ENCODE measurements around the gene RAB1A.
"Not testable (repeated sequence)": the region's sequence is repeated elsewhere in the genome, so short reads cannot be mapped to it uniquely, and the experiment has no call there.

RAB1A gene

GRCh38 chr2:65156041-65156440 is 26.1 kb upstream of the RAB1A start:
- Mint-ChIP-seq H3K9me3 (no peaks in the 10 kb centered on the region), H3K4me3 (no peak overlapping the region), H3K36me3 (no peaks in the 10 kb centered on the region), H3K27me3 (no peaks in the 10 kb centered on the region), H3K27ac (no peak overlapping the region), H3K4me1 (peaks cover 6% of the 10 kb centered on the region)

- Mint-ChIP-seq H3K4me3 (no peak overlapping the region), H3K9me3 (no peaks in the 10 kb centered on the region), H3K36me3 (no peaks in the 10 kb centered on the region), H3K27ac (no peak overlapping the region), H3K27me3 (no peaks in the 10 kb centered on the region), H3K4me1 (no peaks in the 10 kb centered on the region)
These were observed 23.6 kb upstream of the RAB1A start for GRCh38 chr2:65153515-65153914.

- Mint-ChIP-seq H3K4me3 (no peak overlapping the region), H3K9me3 (no peaks in the 10 kb centered on the region), H3K36me3 (no peaks in the 10 kb centered on the region), H3K27ac (no peak overlapping the region), H3K4me1 (no peaks in the 10 kb centered on the region), H3K27me3 (no peaks in the 10 kb centered on the region)
These were observed 16.2 kb upstream of the RAB1A start for GRCh38 chr2:65146078-65146477.

GRCh38 chr2:65144571-65144970 is 14.7 kb upstream of the RAB1A start:
- no peaks in the 10 kb centered on the region for H3K27me3 Mint-ChIP-seq
- H3K27ac Mint-ChIP-seq = no peak overlapping the region
- H3K4me1 Mint-ChIP-seq = no peaks in the 10 kb centered on the region
- no peaks in the 10 kb centered on the region for H3K36me3 Mint-ChIP-seq
- no peak overlapping the region for H3K4me3 Mint-ChIP-seq
- H3K9me3 Mint-ChIP-seq = no peaks in the 10 kb centered on the region

- H3K4me1 Mint-ChIP-seq = no peaks in the 10 kb centered on the region
- H3K27me3 Mint-ChIP-seq = no peaks in the 10 kb centered on the region
- no peak overlapping the region for H3K27ac Mint-ChIP-seq
- H3K4me3 Mint-ChIP-seq = no peak overlapping the region
- no peaks in the 10 kb centered on the region for H3K36me3 Mint-ChIP-seq
- H3K9me3 Mint-ChIP-seq = no peaks in the 10 kb centered on the region
These were observed 12.6 kb upstream of the RAB1A start for GRCh38 chr2:65142515-65142914.

GRCh38 chr2:65137197-65137775 is 7.4 kb upstream of the RAB1A start:
- Mint-ChIP-seq H3K9me3 (no peaks in the 10 kb centered on the region), H3K27me3 (no peaks in the 10 kb centered on the region), H3K27ac (no peak overlapping the region), H3K4me1 (no peaks in the 10 kb centered on the region), H3K36me3 (no peaks in the 10 kb centered on the region), H3K4me3 (no peak overlapping the region)

GRCh38 chr2:65136253-65136652 is 6.3 kb upstream of the RAB1A start:
- H3K27ac Mint-ChIP-seq = no peak overlapping the region
- no peaks in the 10 kb centered on the region for H3K36me3 Mint-ChIP-seq
- no peaks in the 10 kb centered on the region for H3K9me3 Mint-ChIP-seq
- no peaks in the 10 kb centered on the region for H3K27me3 Mint-ChIP-seq
- H3K4me3 Mint-ChIP-seq = no peak overlapping the region
- peaks cover 1% of the 10 kb centered on the region for H3K4me1 Mint-ChIP-seq

- no peaks in the 10 kb centered on the region for H3K27me3 Mint-ChIP-seq
- H3K4me1 Mint-ChIP-seq = peaks cover 9% of the 10 kb centered on the region
- no peak overlapping the region for H3K4me3 Mint-ChIP-seq
- no peak overlapping the region for H3K27ac Mint-ChIP-seq
- no peaks in the 10 kb centered on the region for H3K9me3 Mint-ChIP-seq
- H3K36me3 Mint-ChIP-seq = peaks cover 2% of the 10 kb centered on the region
These were observed 4.3 kb upstream of the RAB1A start for GRCh38 chr2:65134158-65134557.

GRCh38 chr2:65133626-65134025 is 3.7 kb upstream of the RAB1A start:
- Mint-ChIP-seq H3K4me3 (no peak overlapping the region), H3K36me3 (peaks cover 2% of the 10 kb centered on the region), H3K4me1 (peaks cover 14% of the 10 kb centered on the region), H3K9me3 (no peaks in the 10 kb centered on the region), H3K27me3 (no peaks in the 10 kb centered on the region), H3K27ac (no peak overlapping the region)

GRCh38 chr2:65132930-65133329 is 3.0 kb upstream of the RAB1A start:
- not testable (repeated sequence) for H3K4me3 Mint-ChIP-seq, H3K9me3 Mint-ChIP-seq, H3K27me3 Mint-ChIP-seq, H3K27ac Mint-ChIP-seq, H3K36me3 Mint-ChIP-seq
- peaks cover 21% of the 10 kb centered on the region for H3K4me1 Mint-ChIP-seq

- H3K36me3 Mint-ChIP-seq = peaks cover 7% of the 10 kb centered on the region
- H3K4me3 Mint-ChIP-seq = peak overlapping the region; percentile 100
- peaks cover 40% of the 10 kb centered on the region for H3K4me1 Mint-ChIP-seq
- H3K9me3 Mint-ChIP-seq = no peaks in the 10 kb centered on the region
- H3K27ac Mint-ChIP-seq = peak overlapping the region; percentile 86
- H3K27me3 Mint-ChIP-seq = no peaks in the 10 kb centered on the region
These were observed 814 bp upstream of the RAB1A start for GRCh38 chr2:65130664-65131175.

- Mint-ChIP-seq H3K9me3 (no peaks in the 10 kb centered on the region), H3K27ac (peak overlapping the region; percentile 99), H3K4me1 (peaks cover 51% of the 10 kb centered on the region), H3K27me3 (no peaks in the 10 kb centered on the region), H3K36me3 (peaks cover 7% of the 10 kb centered on the region), H3K4me3 (peak overlapping the region; percentile 100)
These were observed 550 bp downstream of the RAB1A start for GRCh38 chr2:65129286-65129825.

GRCh38 chr2:65128297-65129190 is 1.4 kb downstream of the RAB1A start:
- peaks cover 56% of the 10 kb centered on the region for H3K4me1 Mint-ChIP-seq
- H3K27ac Mint-ChIP-seq = peak overlapping the region; percentile 99
- peak overlapping the region; percentile 100 for H3K4me3 Mint-ChIP-seq
- no peaks in the 10 kb centered on the region for H3K27me3 Mint-ChIP-seq
- H3K9me3 Mint-ChIP-seq = no peaks in the 10 kb centered on the region
- H3K36me3 Mint-ChIP-seq = peaks cover 7% of the 10 kb centered on the region

GRCh38 chr2:65125457-65125856 is 4.4 kb downstream of the RAB1A start:
- not testable (repeated sequence) for H3K27me3 Mint-ChIP-seq, H3K36me3 Mint-ChIP-seq, H3K9me3 Mint-ChIP-seq, H3K27ac Mint-ChIP-seq, H3K4me3 Mint-ChIP-seq
- H3K4me1 Mint-ChIP-seq = peaks cover 74% of the 10 kb centered on the region

GRCh38 chr2:65122313-65122712 is 7.6 kb downstream of the RAB1A start:
- H3K27me3 Mint-ChIP-seq = no peaks in the 10 kb centered on the region
- H3K4me3 Mint-ChIP-seq = no peak overlapping the region
- peaks cover 85% of the 10 kb centered on the region for H3K4me1 Mint-ChIP-seq
- H3K9me3 Mint-ChIP-seq = no peaks in the 10 kb centered on the region
- H3K36me3 Mint-ChIP-seq = peaks cover 4% of the 10 kb centered on the region
- H3K27ac Mint-ChIP-seq = no peak overlapping the region

Measured in activated naive CD4-positive, alpha-beta T cell treated with anti-CD3 and anti-CD28 coated beads, Interleukin-2, amount 50 U/mL, for 24 hours (primary cell).